HG03097 (cell line): ENCODE results near the gene TPM4.
"Not testable (repeated sequence)": the region's sequence is repeated elsewhere in the genome, so short reads cannot be mapped to it uniquely, and the experiment has no call there.

Source experiments
- ATAC-seq: cut with Tn5 transposase; IDR thresholded peaks from one replicate; pipeline ENCODE4 v1.9.1; 2021; ENCODE audit not compliant: unreplicated experiment, low FRiP score

The TPM4 gene

DNA sequence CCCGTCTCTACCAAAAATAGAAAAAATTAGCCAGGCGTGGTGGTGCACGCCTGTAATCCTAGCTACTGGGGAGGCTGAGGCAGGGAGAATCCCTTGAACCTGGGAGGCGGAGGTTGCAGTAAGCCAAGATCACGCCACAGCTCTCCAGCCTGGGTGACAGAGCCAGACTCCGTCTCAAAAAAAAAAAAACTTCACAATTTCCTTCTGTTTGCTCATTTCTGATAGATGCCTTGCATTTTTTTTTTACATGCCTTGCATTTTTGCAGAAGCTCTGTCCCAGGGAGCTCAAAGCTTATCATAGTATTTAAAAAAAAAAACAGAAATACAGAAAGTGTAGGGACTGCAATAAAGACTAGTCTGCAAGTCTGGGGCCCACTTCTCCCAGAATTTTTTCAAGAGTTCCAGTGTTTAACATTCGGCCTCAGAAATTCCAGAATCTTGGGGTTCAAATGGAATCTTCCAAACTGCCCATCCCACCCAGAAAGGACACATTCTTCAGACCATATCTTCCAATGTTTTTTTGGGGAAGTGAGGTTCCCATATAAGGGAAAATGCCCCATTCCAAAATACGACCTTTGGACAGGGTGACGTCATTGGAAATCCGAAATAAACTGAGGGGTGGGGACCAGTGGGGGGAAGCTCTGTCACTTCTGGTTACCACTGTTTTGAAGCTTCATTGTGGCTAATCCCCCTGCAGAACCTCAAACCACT lies 18.2 kb downstream of the TPM4 start:
- ATAC-seq, result no peak

DNA sequence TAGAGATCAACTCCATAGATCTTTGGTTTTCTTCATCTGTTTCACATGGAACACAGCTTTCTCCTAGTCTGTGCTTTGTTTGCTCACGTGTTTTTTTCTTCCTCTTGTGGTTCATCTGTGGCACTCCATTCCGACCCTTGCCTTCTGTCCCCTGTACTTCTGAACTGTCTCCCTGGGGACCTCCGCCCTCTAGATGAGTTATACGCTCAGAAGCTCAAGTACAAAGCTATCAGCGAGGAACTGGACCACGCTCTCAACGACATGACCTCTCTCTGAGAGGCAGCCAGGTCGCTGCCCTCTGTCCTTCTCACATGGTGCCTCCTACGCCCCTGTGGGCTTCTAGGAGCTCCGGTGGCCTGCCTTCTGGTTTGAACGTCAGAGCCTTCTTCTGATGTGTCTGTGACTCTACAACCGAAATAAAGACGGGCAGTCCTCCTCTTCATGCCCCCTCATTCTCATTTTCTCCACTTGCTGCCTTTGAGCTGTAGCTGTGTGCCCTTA lies 18.8 kb downstream of the TPM4 start:
- no peak for ATAC-seq

DNA sequence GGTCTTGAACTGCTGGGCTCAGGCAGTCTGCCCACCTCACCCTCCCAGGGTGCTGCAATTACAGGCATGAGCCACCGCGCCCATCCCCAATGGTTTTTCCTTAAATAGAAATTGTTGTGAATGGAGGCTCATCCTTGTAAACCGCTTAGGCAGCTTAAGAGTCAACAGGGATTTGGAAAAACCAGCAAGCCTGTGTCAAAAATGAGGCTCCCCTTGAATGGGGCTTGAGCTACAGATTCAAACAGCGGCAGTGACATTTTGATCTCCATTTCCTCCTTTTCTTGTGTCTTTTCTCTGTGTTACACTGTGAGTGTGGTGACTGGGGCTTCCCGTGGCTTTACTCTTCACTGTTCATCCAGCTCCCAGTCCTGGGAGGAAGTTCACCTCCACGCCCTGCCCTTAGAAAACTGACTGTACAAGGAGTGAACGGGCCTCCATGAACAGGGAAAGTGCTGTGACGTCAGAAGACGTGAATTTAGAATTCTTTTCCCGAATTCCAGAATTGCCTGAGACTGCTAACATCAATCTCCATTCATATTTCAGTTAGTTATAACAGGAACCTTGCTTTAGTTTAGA lies 20.1 kb downstream of the TPM4 start:
- no peak for ATAC-seq

DNA sequence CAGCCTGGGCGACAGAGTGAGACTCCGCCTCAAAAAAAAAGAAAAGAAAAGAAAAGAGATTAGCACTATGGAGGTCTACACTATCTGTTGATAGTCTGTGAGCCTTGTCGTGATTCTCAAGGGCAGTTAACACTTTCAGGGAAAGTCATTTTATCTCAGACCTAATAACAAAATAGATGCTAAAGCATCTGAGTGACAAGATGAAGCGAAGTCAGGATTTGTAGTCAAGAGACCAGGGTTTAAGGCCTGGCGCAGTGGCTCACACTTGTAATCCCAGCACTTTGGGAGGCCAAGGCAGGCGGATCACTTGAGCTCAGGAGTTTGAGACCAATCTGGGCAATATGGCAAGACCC lies 22.1 kb downstream of the TPM4 start:
- no peak for ATAC-seq

DNA sequence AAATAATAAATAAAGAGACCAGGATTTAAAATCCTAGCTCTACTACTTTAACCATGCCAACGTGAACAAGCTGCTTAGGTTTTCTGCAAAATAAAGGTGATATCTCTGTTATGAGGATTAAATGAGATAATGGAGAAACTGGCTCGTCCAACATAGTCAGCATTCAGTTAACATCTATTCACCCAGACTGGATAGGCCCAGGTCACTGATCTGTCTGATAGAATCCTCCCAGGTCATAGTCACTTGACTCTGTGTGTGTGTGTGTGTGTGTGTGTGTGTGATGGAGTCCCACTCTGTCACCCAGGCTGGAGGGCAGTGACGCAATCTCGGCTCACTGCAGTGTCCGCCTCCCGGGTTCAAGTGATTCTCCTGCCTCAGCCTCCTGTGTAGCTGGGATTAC lies 22.5 kb downstream of the TPM4 start:
- no peak for ATAC-seq

DNA sequence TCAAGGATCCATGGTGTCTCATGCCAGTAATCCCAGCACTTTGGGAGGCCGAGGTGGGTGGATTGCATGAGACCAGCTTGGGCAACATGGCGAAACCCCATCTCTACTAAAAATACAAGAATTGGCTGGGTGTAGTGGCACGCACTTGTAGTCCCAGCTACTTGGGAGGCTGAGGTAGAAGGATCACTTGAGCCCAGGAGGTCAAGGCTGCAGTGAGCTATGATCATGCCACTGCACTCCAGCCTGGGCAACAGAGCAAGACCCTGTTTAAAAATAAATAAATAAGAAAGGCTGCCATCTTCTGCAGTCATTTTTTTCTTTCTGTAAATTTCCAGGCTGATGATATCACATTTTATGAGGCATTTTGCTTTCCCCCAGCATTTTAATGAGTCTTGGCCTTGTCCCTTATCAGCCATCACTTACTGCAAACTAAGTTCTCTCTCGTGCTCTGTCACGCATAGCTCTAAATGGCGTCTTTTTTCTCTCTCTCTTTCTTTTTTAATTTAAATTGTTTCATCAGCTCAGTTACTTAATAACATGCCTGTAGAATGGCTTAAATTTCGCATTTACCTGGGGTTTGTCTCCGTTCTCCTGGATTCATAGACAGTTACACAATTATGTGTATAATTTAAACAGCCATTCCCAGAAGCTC lies 23.1 kb downstream of the TPM4 start:
- ATAC-seq, result not testable (repeated sequence)

DNA sequence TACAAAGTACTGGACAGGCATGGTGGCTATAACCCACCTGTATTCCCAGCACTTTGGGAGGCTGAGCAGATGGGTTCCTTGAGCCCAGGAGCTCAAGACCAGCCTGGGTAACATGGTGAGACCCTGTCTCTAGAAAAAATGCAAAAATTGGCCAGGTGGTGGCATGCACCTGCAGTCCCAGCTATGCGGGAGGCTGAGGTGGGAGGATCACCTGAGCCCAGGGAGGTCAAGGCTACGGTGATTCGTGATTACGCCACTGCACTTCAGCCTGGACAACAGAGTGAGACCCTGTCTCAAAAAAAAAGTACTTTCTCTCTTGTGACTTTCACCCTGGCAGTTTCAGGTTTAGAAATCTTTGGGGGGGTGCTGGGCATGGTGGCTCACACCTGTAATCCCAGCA lies 24.2 kb downstream of the TPM4 start:
- ATAC-seq, result no peak

DNA sequence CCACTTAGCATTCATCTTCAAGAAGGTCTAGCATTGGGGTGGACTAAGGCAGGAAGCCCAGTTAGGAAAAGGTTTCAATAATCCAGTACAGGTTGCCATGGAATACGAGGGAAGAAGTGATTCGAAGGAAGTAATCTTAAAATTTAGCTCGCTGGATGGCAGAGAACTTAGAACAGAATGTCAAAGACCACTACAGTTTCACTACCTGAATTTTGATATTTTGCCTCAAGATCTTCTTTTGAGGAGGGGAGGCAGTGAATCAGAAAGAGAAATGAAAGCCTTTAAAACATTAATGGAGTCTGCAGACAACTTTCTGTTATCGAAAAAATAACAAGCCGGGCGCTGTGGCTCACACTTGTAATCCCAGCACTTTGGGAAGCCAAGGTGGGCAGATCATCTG lies 28.4 kb downstream of the TPM4 start:
- ATAC-seq, result no peak

DNA sequence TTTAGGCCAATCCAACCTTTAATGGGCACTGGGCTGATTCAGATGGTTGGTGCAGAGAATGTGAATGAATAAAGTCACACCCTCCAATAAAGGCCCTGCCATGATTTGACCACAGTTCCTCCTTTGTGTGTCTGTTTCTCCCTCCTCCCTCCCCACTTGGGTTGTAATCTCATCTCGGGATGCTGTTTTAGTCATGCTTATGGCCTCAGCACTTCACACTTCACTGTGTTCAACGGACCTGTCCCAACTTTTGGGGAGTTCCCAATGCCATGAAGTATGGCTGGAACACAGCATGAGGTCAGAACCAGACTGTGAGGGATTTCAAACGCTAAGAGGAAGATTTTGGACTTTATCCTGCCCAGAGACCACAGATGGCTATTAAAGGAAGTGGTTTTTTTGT lies 29.8 kb downstream of the TPM4 start:
- ATAC-seq, result no peak

DNA sequence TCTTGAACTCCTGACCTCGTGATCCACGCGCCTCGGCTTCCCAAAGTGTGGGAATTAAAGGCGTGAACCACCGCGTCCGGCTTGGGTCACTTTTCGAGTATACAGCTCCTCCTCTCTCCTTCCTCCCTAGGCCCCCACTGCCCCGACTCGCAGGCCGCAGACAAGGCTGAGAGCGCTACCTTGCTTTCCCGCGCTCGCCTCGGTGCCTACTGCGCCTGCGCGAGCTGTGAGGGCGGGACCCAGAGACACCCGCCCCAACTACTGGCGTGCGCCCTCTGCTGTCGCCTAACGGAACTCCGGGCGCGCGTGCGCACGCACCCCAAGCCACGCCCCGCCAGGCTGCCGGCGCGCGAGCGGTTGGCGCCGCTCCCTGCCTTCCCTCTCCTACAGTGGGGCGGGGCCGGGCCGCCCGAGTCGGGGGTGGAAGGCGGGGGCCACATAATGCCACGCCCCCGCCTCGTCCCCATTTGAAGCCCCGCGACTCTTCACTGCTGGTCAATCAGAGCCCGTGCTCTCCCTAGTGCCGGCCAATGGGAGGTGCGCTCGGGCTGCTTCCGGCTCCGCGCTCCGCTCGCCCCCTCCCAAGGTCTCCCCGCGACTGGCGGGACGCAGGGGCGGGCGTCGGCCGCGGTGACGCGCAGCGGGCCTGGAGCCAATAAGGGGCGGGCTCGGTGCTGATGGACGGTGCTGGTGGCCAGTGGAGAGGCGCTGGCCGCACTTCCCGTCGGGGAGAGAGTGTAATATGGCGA lies 35.0 kb downstream of the TPM4 start, which contains the start of gene RAB8A:
Gene RAB8A (plus strand): TSS at position 730 of the 749 bp plus-strand sequence. CDS start 13 bp downstream, at position 743.
- peak; percentile 87 for ATAC-seq

DNA sequence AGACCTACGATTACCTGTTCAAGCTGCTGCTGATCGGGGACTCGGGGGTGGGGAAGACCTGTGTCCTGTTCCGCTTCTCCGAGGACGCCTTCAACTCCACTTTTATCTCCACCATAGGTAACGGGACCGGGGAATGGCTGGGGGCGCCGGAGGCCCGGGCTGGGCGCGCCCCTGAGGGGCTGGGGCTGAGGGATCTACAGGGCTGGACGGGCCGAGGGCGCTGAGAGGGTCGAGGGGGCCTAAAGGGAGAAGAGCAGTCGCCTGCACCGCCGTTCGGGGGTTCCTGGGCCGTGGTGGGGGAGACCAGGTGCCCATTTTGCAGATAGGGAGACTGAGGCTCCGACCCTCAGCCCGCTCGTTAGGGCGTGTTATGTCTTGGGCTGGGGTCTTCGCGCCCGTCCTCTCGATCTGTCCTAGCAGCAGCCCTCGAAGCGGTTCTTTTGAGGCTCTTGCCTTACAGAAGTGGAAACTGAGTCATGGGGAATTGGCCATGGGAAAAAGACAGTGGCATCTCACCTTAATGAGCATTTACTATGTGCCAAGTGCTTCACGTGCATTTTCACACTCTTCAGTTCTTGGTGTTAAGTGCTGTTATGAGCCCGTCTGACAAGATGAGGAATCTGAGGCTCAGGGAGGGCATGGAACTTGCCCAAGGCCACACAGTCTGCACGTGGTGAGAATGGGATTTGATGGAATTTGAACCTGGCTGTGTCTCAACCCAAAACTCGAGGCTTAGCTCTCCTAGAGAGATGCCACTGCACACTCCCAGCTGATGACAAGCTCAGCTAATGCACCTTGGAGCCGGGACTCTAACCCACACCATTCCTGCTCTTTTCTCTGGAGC lies 35.8 kb downstream of the TPM4 start:
- no peak for ATAC-seq

DNA sequence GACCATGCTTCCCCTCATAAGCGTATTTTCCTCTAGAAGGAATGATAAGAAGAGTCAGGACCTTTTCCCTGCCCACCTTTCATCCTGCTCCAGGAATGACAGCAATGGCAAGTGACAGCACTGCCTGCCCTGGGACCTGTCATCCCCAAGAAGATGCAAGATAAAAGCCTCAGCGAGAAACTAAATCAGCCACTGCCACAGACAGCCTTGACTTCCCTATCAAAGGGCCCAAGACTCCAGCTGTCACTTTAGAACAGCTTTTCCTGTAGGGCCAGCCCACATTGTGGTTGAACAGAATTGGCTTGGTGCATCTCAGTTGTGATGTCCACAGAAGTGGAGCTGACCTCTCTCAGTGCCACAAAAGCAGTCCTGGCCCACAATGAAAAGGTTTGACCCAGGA lies 36.5 kb downstream of the TPM4 start:
- no peak for ATAC-seq

DNA sequence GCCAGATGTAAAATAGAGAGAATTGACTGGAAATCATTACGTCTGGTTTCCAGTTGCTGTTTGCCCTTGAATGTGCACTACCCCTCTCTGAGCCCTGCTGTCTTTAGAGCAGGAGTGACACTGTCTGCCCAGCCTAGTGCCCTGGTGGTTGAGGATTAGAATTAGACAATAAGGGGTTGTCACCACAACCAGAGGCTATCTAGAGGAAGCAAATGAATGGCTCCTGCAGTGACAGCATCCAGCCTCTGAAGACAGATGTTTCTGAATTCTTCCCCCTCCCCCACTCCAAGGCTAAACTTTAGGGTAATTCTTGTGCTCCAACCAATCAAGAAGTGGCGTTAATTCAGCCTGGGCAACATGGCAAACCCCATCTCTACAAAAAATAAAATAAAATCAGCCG lies 37.4 kb downstream of the TPM4 start:
- no peak for ATAC-seq

DNA sequence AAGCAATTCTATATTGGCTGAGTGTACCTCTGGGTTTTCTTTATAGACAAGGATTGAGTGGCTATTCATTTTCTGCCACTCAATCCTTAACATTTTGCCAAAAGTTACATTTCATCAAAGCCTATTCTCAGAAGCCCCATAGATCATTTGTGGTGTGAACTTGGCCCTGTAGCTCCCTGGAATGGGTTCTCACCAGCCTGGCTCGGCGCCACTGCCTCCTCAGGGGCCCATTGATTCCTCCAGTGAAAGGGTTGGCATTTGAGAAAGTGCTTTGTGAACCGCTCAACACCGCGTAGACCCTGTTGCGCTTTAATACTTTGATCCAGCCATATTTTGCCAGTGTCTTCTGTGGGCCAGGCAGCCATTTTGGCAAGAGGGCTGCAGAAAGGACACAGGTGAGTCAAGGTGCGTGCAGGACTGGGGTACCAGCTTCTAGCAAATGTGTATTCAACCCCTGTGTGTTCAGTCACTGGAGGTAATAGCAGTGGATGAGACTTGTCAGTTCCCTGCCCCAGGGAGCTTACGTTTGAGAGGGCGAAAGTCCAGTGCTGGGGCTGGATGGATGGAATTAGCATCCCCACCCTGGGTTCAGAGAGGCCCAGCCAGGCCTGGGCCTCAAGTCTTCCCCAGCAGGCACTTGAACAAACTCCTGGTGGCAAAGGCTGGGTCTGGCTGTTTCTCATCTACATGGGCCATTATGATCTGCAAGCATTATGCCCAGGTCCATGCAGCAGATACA lies 39.2 kb downstream of the TPM4 start:
- no peak for ATAC-seq

DNA sequence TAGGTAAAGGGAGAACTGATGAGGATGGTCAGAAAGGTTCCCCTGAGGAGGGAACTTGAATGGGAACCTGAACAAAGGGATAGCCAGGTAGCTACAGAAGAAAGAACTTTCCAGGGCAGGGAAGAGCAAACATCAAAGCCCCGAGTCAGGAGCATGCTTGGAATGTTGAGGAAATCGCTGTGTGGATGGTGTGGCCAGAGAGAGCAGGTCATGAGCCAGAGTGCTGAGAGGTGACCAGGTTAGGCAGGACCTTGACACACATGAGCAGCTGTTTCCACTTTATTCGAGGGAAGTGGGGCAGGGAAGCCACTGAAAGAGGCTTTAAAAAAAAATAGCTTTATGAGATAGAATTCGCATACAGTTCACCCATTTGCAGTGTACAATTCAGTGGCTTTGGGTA lies 39.8 kb downstream of the TPM4 start:
- no peak for ATAC-seq

DNA sequence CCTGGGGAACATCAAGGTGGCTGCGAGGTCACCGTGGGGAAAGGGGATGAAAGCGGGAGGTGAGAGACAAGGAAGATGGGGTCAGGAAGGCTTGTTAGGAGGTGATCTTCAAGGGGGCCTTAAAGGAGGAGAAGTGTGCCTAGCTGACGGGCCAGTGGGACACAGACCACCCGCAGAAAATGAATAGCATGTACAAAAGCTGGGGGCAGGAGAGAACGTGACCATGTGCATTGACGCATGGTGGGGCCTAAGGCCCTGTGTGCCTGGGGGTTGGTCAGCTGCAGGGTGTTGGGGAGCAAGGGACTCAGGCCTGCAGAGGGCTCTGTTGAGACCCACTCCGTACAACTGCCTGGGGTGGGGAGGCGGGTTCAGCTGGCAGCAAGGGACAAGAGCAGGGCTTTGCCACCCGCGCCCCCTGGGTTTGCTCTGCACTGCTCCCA lies 41.3 kb downstream of the TPM4 start:
- ATAC-seq, result no peak

DNA sequence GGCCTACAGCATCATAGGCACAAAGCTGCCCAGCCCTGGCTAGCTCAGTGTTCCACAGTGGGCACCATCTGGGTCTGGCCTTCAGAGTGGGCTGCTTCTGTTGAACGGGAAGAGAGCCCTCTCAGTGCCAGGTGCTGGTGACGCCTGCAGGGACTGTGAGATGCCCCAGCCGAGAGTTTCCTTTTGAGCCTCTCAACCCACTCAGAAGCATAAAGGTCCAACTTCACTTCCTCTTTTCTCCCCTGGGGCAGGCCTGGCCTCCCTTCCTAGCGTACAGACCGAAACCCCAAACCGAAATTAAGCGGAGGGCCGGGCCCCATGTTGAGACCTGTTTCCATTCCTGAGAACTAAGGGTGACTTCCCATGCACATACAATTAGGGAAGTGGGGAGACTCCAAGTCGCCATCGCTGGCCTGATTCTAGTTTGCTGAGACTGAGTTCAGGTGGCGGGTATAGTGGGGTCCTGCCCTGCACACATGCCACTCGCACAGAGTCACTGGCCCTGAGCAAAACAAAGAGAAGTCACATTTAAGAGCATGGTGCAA lies 42.3 kb downstream of the TPM4 start:
- peak; percentile 73 for ATAC-seq

DNA sequence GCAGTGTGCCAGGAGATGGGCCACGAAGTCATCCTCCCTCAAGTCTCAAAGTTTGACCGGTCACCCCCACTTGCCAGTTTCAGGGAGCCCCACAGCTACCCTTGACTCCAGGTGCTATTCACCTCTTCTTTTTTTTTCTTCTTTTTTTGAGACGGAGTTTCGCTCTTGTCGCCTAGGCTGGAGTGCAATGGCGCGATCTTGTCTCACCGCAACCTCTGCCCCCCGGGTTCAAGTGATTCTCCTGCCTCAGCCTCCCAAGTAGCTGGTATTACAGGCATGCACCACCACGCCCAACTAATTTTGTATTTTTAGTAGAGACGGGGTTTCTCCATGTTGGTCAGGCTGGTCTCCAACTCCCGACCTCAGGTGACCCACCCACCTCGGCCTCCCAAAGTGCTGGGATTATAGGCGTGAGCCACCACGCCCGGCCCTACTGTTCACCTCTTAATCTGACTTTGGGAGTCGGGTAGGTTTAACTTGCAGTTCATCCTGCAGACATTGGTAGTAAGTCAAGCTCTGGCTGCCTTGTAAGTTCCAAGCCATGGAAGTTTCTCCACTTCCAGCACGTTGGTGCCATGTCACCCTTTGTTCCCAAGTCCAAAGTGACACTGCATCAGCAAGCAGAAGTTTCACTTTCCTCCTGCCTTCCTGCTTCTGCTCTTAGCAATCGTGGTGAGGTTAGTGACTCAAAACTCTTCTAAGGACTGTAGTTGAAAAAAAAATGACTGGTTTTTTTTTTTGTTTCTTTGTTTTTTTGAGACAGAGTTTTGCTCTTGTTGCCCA lies 43.0 kb downstream of the TPM4 start:
- not testable (repeated sequence) for ATAC-seq

DNA sequence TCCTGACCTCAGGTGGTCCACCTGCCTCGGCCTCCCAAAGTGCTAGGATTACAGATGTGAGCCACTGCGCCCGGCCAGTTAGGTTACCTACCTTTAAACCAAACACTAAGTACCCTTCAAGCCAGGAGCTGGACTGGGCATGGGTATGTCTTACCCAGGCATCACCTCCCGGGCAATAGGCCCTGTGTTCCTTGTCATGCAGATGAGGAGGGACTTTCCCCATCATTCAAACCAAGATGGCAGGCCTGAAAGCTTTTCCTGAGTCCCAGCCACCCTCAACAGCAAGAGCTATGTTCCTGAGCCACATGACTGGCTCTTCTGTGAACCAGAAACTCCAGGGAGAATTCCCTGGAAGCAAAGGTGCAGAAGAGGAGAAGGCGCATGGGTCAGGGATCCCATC lies 44.8 kb downstream of the TPM4 start:
- ATAC-seq, result no peak
